Astrocyte (in vitro differentiated cells and primary cell): ENCODE data around the gene SYVN1. TPM values are rescaled to one million over a fixed set of nuclear protein-coding genes. Genes with fewer than 3 reads are reported as not detected.

ENCODE experiments used
- DNase-seq: peaks from one replicate; pipeline ENCODE4 v3.0.0-alpha.2; 2010; ENCODE audit warnings: low read depth
- FAIRE-seq: peaks from 2 replicates; lab custom pipeline; 2011; peaks lifted over from hg19 to GRCh38; lab: Jason Lieb, UNC
- H2AFZ ChIP-seq: 2 replicates; pipeline ENCODE4 v1.6.0; 2012; ENCODE audit warnings: low read depth, low read length, inconsistent platforms
- H3K27ac ChIP-seq: 2 replicates; pipeline ENCODE4 v1.5.1; 2011; ENCODE audit warnings: low read depth, low read length, inconsistent platforms
- H3K27me3 ChIP-seq: 2 replicates; pipeline ENCODE4 v1.6.0; 2011; ENCODE audit warnings: low read length, inconsistent platforms; ENCODE audit not compliant: insufficient read depth
- H3K36me3 ChIP-seq: 2 replicates; pipeline ENCODE4 v1.5.1; 2011; ENCODE audit warnings: low read length, inconsistent platforms; ENCODE audit not compliant: insufficient read depth
- H3K4me1 ChIP-seq: 2 replicates; pipeline ENCODE4 v1.5.1; 2011; ENCODE audit warnings: low read length, inconsistent platforms; ENCODE audit not compliant: insufficient read depth
- H3K4me2 ChIP-seq: 2 replicates; pipeline ENCODE4 v1.6.0; 2012; ENCODE audit warnings: low read length, inconsistent platforms
- H3K4me3 ChIP-seq: 2 replicates; pipeline ENCODE4 v1.5.1; 2011; ENCODE audit warnings: low read depth, mild to moderate bottlenecking, low read length, inconsistent platforms; ENCODE audit not compliant: insufficient read depth
- H3K79me2 ChIP-seq: 2 replicates; pipeline ENCODE4 v1.6.0; 2012; ENCODE audit warnings: mild to moderate bottlenecking, low read length, inconsistent platforms; ENCODE audit not compliant: insufficient read depth
- H3K9ac ChIP-seq: 2 replicates; pipeline ENCODE4 v1.6.0; 2012; ENCODE audit warnings: mild to moderate bottlenecking, low read length, inconsistent platforms
- H3K9me3 ChIP-seq: 2 replicates; pipeline ENCODE4 v1.5.1; 2012; ENCODE audit warnings: low read depth, mild to moderate bottlenecking, low read length, inconsistent platforms; ENCODE audit not compliant: insufficient read depth
- H4K20me1 ChIP-seq: 2 replicates; pipeline ENCODE4 v1.6.0; 2012; ENCODE audit warnings: low read length, inconsistent platforms; ENCODE audit not compliant: insufficient read depth
- H3K27ac Mint-ChIP-seq: one replicate; pipeline ENCODE4 v1.8.0; 2021; ENCODE audit warnings: mild to moderate bottlenecking, mixed read lengths; ENCODE audit not compliant: unreplicated experiment
- H3K27me3 Mint-ChIP-seq: one replicate; pipeline ENCODE4 v1.8.0; 2021; ENCODE audit warnings: low read depth, mixed read lengths; ENCODE audit not compliant: unreplicated experiment
- H3K36me3 Mint-ChIP-seq: one replicate; pipeline ENCODE4 v1.8.0; 2021; ENCODE audit warnings: low read depth, mixed read lengths; ENCODE audit not compliant: unreplicated experiment
- H3K4me1 Mint-ChIP-seq: one replicate; pipeline ENCODE4 v1.8.0; 2021; ENCODE audit warnings: low read depth, mixed read lengths; ENCODE audit not compliant: unreplicated experiment
- H3K4me3 Mint-ChIP-seq: one replicate; pipeline ENCODE4 v1.8.0; 2021; ENCODE audit warnings: mild to moderate bottlenecking, moderate library complexity, mixed read lengths; ENCODE audit not compliant: unreplicated experiment
- H3K9me3 Mint-ChIP-seq: one replicate; pipeline ENCODE4 v1.8.0; 2021; ENCODE audit warnings: mild to moderate bottlenecking, mixed read lengths; ENCODE audit not compliant: unreplicated experiment
- EZH2 ChIP-seq: IDR thresholded peaks from 2 replicates; pipeline ENCODE4 v1.6.1; 2012; ENCODE audit warnings: mild to moderate bottlenecking, low read length, inconsistent platforms; ENCODE audit not compliant: insufficient read depth
- total RNA-seq: library from RNA; stranded (reverse); gene quantifications from 2 replicates; pipeline ENCODE4 v1.2.1, GENCODE V29; 2021
- TF ChIP-seq, protein P1 (sequence below): IDR thresholded peaks from 2 replicates; pipeline ENCODE4 v1.5.1; 2011; ENCODE audit warnings: low read depth, mild to moderate bottlenecking, inconsistent platforms, low read length, moderate library complexity; ENCODE audit not compliant: insufficient read depth

The SYVN1 gene
- total RNA-seq, 1 donor from 2014 or later: 43.0 TPM

DNA sequence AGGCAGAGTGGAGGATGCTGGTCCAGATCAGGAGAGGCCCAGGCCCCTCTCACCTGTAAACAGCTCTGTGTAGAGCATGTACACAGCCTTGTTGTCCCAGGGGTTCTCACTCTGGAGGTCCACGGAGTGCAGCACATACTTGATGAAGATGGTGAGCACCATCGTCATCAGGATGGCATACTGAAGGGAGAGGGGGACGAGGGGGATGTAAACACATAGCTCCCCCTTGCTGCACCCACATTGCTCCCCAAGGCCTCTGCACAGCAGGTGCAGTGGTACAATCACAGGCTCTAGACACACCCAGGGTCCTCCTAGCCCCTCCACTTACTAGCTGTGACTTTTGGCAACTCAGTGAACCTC is 2.9 kb downstream of the SYVN1 start:
- Mint-ChIP-seq H3K9me3 (no peaks in the 10 kb centered on the region), H3K27ac (no peak overlapping the region), H3K4me1 (peaks cover 8% of the 10 kb centered on the region), H3K4me3 (no peak overlapping the region), H3K27me3 (no peaks in the 10 kb centered on the region), H3K36me3 (peaks cover 20% of the 10 kb centered on the region)
- Histone ChIP-seq H3K4me2 (no peak overlapping the region), H3K27ac (no peak overlapping the region), H3K4me1 (peaks cover 13% of the 10 kb centered on the region), H3K79me2 (peaks cover 38% of the 10 kb centered on the region), H3K36me3 (peaks cover 37% of the 10 kb centered on the region), H4K20me1 (peaks cover 64% of the 10 kb centered on the region), H3K4me3 (no peak overlapping the region), H3K9me3 (no peaks in the 10 kb centered on the region), H3K9ac (no peak overlapping the region), H2AFZ (no peak overlapping the region), H3K27me3 (no peaks in the 10 kb centered on the region)
- no peak for TF ChIP-seq EZH2
- TF ChIP-seq, protein P1, sequence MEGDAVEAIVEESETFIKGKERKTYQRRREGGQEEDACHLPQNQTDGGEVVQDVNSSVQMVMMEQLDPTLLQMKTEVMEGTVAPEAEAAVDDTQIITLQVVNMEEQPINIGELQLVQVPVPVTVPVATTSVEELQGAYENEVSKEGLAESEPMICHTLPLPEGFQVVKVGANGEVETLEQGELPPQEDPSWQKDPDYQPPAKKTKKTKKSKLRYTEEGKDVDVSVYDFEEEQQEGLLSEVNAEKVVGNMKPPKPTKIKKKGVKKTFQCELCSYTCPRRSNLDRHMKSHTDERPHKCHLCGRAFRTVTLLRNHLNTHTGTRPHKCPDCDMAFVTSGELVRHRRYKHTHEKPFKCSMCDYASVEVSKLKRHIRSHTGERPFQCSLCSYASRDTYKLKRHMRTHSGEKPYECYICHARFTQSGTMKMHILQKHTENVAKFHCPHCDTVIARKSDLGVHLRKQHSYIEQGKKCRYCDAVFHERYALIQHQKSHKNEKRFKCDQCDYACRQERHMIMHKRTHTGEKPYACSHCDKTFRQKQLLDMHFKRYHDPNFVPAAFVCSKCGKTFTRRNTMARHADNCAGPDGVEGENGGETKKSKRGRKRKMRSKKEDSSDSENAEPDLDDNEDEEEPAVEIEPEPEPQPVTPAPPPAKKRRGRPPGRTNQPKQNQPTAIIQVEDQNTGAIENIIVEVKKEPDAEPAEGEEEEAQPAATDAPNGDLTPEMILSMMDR: no peak
- FAIRE-seq: no peak
- no peak for DNase-seq

DNA sequence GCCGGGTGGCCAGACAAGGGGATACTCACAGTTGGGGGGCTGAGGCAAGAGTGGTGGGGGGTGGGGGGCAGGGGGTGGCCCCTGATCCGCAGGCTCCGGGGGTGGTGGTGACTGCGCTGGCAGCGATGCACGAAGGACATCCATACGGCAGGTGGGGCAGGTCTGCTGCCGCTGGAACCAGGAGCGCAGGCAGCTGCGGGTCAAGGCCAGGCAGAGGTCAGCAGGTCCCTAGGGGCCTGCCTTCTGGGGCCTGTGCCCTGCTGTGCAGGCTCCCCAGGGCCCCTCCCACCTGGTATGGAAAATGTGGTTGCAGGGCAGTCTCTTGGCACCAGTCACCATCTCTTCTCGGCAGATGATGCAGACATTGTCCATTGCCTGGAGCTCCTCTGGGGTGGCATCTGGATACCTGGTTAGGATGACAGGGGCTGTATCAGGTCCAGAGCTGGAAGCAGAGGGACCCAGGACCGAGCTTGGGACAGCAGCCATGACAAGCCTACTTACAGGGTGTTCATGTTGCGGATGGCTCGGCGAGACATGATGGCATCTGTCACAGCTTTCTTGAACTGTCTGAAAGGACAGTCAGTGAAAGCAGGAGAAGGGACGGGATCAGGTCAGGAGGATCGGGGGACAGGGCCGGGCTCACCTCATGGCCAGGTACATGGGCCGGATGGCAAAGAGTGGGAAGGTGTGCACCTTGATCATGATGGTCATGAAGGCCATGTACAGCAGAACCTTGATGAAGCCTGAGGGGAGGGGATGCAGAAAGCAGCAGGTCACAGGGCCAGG is 3.5 kb downstream of the SYVN1 start:
- Mint-ChIP-seq H3K27ac (no peak overlapping the region), H3K9me3 (no peaks in the 10 kb centered on the region), H3K4me3 (no peak overlapping the region), H3K36me3 (peaks cover 19% of the 10 kb centered on the region), H3K4me1 (peaks cover 5% of the 10 kb centered on the region), H3K27me3 (no peaks in the 10 kb centered on the region)
- no peak overlapping the region for H2AFZ ChIP-seq
- H3K9me3 ChIP-seq: no peaks in the 10 kb centered on the region
- peaks cover 64% of the 10 kb centered on the region for H4K20me1 ChIP-seq
- peaks cover 13% of the 10 kb centered on the region for H3K4me1 ChIP-seq
- H3K79me2 ChIP-seq: peaks cover 38% of the 10 kb centered on the region
- H3K27me3 ChIP-seq: no peaks in the 10 kb centered on the region
- no peak overlapping the region for H3K4me3 ChIP-seq
- DNase-seq (no peak), FAIRE-seq (no peak)
- no peak for TF ChIP-seq EZH2
- TF ChIP-seq, protein P1: no peak
- no peak overlapping the region for H3K4me2 ChIP-seq
- H3K27ac ChIP-seq: no peak overlapping the region
- H3K9ac ChIP-seq: no peak overlapping the region
- peaks cover 40% of the 10 kb centered on the region for H3K36me3 ChIP-seq
